Caco-2 (cell line): ENCODE results near the gene FAM186B. TPM values are rescaled to one million over a fixed set of nuclear protein-coding genes. Genes with fewer than 3 reads are reported as not detected.

Experiments
- BruUV-seq: library from RNA; stranded (reverse); fragments of 400-500 nt; replicated peaks from 2 replicates; lab custom pipeline; 2021; lab: Mats Ljungman, UMichigan
- CTCF ChIA-PET: fragments of 300-600 bp; sonication (Branson Sonifier 250); formaldehyde crosslinking; loops from one replicate; lab custom pipeline; 2022; ENCODE audit warnings: antibody characterized with exemption; lab: Charles Lee
- POLR2A ChIA-PET: fragments of 300-600 bp; sonication (Branson Sonifier 250); formaldehyde crosslinking; loops from one replicate; lab custom pipeline; 2022; ENCODE audit warnings: antibody characterized with exemption; lab: Charles Lee
- DNase-seq, 2 experiments: peaks; one replicate each; pipeline versions ENCODE4 v3.0.0 to v3.0.0-alpha.2; 2020 to 2022
- H3K27me3 ChIP-seq: replicated peaks from 2 replicates; pipeline ENCODE4 v1.6.0; 2011; ENCODE audit warnings: low read length; ENCODE audit not compliant: control insufficient read depth, insufficient read depth
- H3K36me3 ChIP-seq: 2 replicates; pipeline ENCODE4 v1.5.1; 2011; ENCODE audit warnings: low read length; ENCODE audit not compliant: control insufficient read depth, insufficient read depth
- H3K4me1 ChIP-seq: fragments of 250-450 bp; sonication (Bioruptor Pico); 2 replicates; pipeline ENCODE4 v1.5.1; 2020; ENCODE audit warnings: mild to moderate bottlenecking
- H3K4me3 ChIP-seq: 2 replicates; pipeline ENCODE4 v1.5.1; 2011; ENCODE audit warnings: low read depth, mild to moderate bottlenecking, control low read depth, low read length
- H3K9me3 ChIP-seq: fragments of 250-450 bp; sonication (Bioruptor Pico); 2 replicates; pipeline ENCODE4 v1.5.1; 2020; ENCODE audit warnings: mild to moderate bottlenecking, moderate library complexity
- H3K27ac Mint-ChIP-seq: one replicate; pipeline ENCODE4 v1.8.0; 2022; ENCODE audit warnings: mixed read lengths; ENCODE audit not compliant: unreplicated experiment
- H3K27me3 Mint-ChIP-seq: one replicate; pipeline ENCODE4 v1.8.0; 2022; ENCODE audit warnings: mixed read lengths; ENCODE audit not compliant: insufficient read depth, unreplicated experiment
- H3K36me3 Mint-ChIP-seq: one replicate; pipeline ENCODE4 v1.8.0; 2022; ENCODE audit warnings: mild to moderate bottlenecking, mixed read lengths; ENCODE audit not compliant: insufficient read depth, unreplicated experiment
- H3K4me1 Mint-ChIP-seq: one replicate; pipeline ENCODE4 v1.8.0; 2022; ENCODE audit warnings: low read depth, mixed read lengths; ENCODE audit not compliant: unreplicated experiment
- H3K4me3 Mint-ChIP-seq: one replicate; pipeline ENCODE4 v1.8.0; 2022; ENCODE audit warnings: mild to moderate bottlenecking, moderate library complexity, mixed read lengths; ENCODE audit not compliant: unreplicated experiment
- H3K9me3 Mint-ChIP-seq: one replicate; pipeline ENCODE4 v1.8.0; 2022; ENCODE audit warnings: mixed read lengths; ENCODE audit not compliant: unreplicated experiment
- CTCF ChIP-seq, 2 experiments: fragments of 200-600 bp in 1 of 2; IDR thresholded peaks; 1 replicate in 1 of 2; 2 replicates in 1 of 2; pipeline versions ENCODE4 v1.5.1 to v1.8.0; 2011 to 2022; ENCODE audit warnings: antibody characterized with exemption in 1 of 2, control low read depth in 1 of 2, inconsistent platforms in 1 of 2, low read depth in 1 of 2, low read length in 1 of 2, mild to moderate bottlenecking in 1 of 2, moderate library complexity in 1 of 2; ENCODE audit not compliant: insufficient read depth in 1 of 2, severe bottlenecking in 1 of 2, unreplicated experiment in 1 of 2
- intact Hi-C: fragments of 100-400 bp; cut with micrococcal nuclease; formaldehyde crosslinking; loops from one replicate; pipeline ENCODE4 v1.10.0; 2022; ENCODE audit not compliant: unreplicated experiment
- total RNA-seq: library from RNA; stranded (reverse); gene quantifications from 2 replicates; pipeline ENCODE4 v1.2.3, GENCODE V29; 2022

The FAM186B gene
- total RNA-seq, 1 experiment from 2014 or later: 2.2 TPM

- ChIA-PET CTCF (interaction anchor here (1.0 to 2.2 kb wide), 2 partner anchors 12 kb away, joined by 3 to 11 read pairs; no protein-coding TSS in a partner anchor), POLR2A (no interaction called here)
- no peaks in the 10 kb centered on the region for H3K4me1 Mint-ChIP-seq
- no peak overlapping the region for H3K27ac Mint-ChIP-seq
- no TSS peak for BruUV-seq
- H3K36me3 ChIP-seq: peaks cover 7% of the 10 kb centered on the region; the same call in 1 of the 2 replicates
- no peak for TF ChIP-seq CTCF (IDR thresholded peaks at IDR 0.05; ENCODE audit: insufficient read depth in 1 of 2, low read depth in 1 of 2, low read length in 1 of 2, severe bottlenecking in 1 of 2, unreplicated experiment in 1 of 2)
- no peaks in the 10 kb centered on the region for H3K4me1 ChIP-seq
- H3K27me3 ChIP-seq: no peaks in the 10 kb centered on the region
- no peak overlapping the region for H3K4me3 ChIP-seq
- peaks cover 61% of the 10 kb centered on the region for H3K36me3 Mint-ChIP-seq
- no peaks in the 10 kb centered on the region for H3K9me3 ChIP-seq
- H3K9me3 Mint-ChIP-seq: no peaks in the 10 kb centered on the region
- no peaks in the 10 kb centered on the region for H3K27me3 Mint-ChIP-seq
- intact Hi-C loops: no loop called here
- no peak overlapping the region for H3K4me3 Mint-ChIP-seq
- DNase-seq: no peak
Observed at GRCh38 chr12:49565406-49566265, 39.8 kb downstream of the FAM186B start.

GRCh38 chr12:49564686-49565405, 40.6 kb downstream of the FAM186B start:
- CTCF ChIA-PET: interaction anchor here (1.0 kb wide), 1 partner anchor 11 kb away, joined by 3 read pairs; no protein-coding TSS in a partner anchor
- BruUV-seq: no TSS peak
- H3K36me3 ChIP-seq: peaks cover 9% of the 10 kb centered on the region

More at GRCh38 chr12:49564686-49565405, 40.6 kb downstream of the FAM186B start:
- Mint-ChIP-seq H3K4me3 (no peak overlapping the region), H3K27ac (no peak overlapping the region), H3K9me3 (no peaks in the 10 kb centered on the region), H3K27me3 (no peaks in the 10 kb centered on the region), H3K4me1 (no peaks in the 10 kb centered on the region), H3K36me3 (peaks cover 66% of the 10 kb centered on the region)
- TF ChIP-seq CTCF (IDR thresholded peaks at IDR 0.05; ENCODE audit: insufficient read depth in 1 of 2, low read depth in 1 of 2, low read length in 1 of 2, severe bottlenecking in 1 of 2, unreplicated experiment in 1 of 2): no peak
- H3K27me3 ChIP-seq: no peaks in the 10 kb centered on the region
- H3K9me3 ChIP-seq: no peaks in the 10 kb centered on the region
- intact Hi-C loops: no loop called here
- POLR2A ChIA-PET: interaction anchor here (0.7 kb wide), 1 partner anchor 57 kb away, joined by 4 read pairs; no protein-coding TSS in a partner anchor
- no peak for DNase-seq
- no peaks in the 10 kb centered on the region for H3K4me1 ChIP-seq
- H3K4me3 ChIP-seq: no peak overlapping the region
